ENCODE measurements around the gene GPX4.
A peak's percentile ranks its signal among the peaks of the same experiment; 100 is the strongest.
"Not testable (repeated sequence)": the region's sequence is repeated elsewhere in the genome, so short reads cannot be mapped to it uniquely, and the experiment has no call there.

The GPX4 gene

GRCh38 chr19:1104311-1105007, 665 bp downstream of the GPX4 start:
- DNase-seq, result peak; percentile 4

GRCh38 chr19:1105008-1105872, 1.4 kb downstream of the GPX4 start:
- DNase-seq, result no peak

GRCh38 chr19:1105873-1106840, 2.4 kb downstream of the GPX4 start:
- DNase-seq, result no peak

GRCh38 chr19:1106841-1107660, 3.3 kb downstream of the GPX4 start:
- no peak for DNase-seq

GRCh38 chr19:1107661-1108261, 4.0 kb downstream of the GPX4 start:
- no peak for DNase-seq

- no peak for DNase-seq
Observed at GRCh38 chr19:1108291-1109031, 4.7 kb downstream of the GPX4 start.

- no peak for DNase-seq
Observed at GRCh38 chr19:1109032-1109551, 5.3 kb downstream of the GPX4 start.

- DNase-seq, result no peak
Observed at GRCh38 chr19:1109697-1110671, 6.2 kb downstream of the GPX4 start.

- DNase-seq, result no peak
Observed at GRCh38 chr19:1110809-1111640, 7.2 kb downstream of the GPX4 start.

GRCh38 chr19:1111641-1112267, 8.0 kb downstream of the GPX4 start:
- no peak for DNase-seq

GRCh38 chr19:1112268-1113029, 8.7 kb downstream of the GPX4 start:
- DNase-seq, result no peak

GRCh38 chr19:1113030-1113985, 9.5 kb downstream of the GPX4 start:
- DNase-seq, result peak; percentile 49

- no peak for DNase-seq
Observed at GRCh38 chr19:1113986-1114483, 10.2 kb downstream of the GPX4 start.

GRCh38 chr19:1114728-1115127, 10.9 kb downstream of the GPX4 start:
- DNase-seq, result not testable (repeated sequence)

GRCh38 chr19:1115646-1116420, 12.0 kb downstream of the GPX4 start:
- DNase-seq, result no peak
